ENCODE results near the gene ING5.

GRCh38 chr2:241738040-241738686, 36.3 kb downstream of the ING5 start:
- TF ChIP-seq CTCF (IDR thresholded peaks at IDR 0.05) (no peak), POLR2A (IDR thresholded peaks at IDR 0.05) (no peak)

Measured in uterus (tissue), 2 donors.